HUES6 (cell line): ENCODE measurements around the gene ATXN10.
"Not testable (repeated sequence)": the region's sequence is repeated elsewhere in the genome, so short reads cannot be mapped to it uniquely, and the experiment has no call there.

Source experiments
- H3K27ac ChIP-seq: 2 replicates; pipeline ENCODE4 v1.7.0; 2013; ENCODE audit warnings: low read depth, mild to moderate bottlenecking, low read length, inconsistent platforms
- H3K27me3 ChIP-seq: 2 replicates; pipeline ENCODE4 v1.6.1; 2013; ENCODE audit warnings: low read length; ENCODE audit not compliant: control insufficient read depth, insufficient read depth
- H3K36me3 ChIP-seq: 2 replicates; pipeline ENCODE4 v1.6.1; 2013; ENCODE audit warnings: low read length; ENCODE audit not compliant: control insufficient read depth, insufficient read depth
- H3K4me1 ChIP-seq: 2 replicates; pipeline ENCODE4 v1.6.1; 2013; ENCODE audit warnings: low read length; ENCODE audit not compliant: control insufficient read depth, insufficient read depth
- H3K4me3 ChIP-seq: 2 replicates; pipeline ENCODE4 v1.5.1; 2013; ENCODE audit warnings: low read depth, low read length
- H3K9ac ChIP-seq: one replicate; pipeline ENCODE4 v1.6.1; 2013; ENCODE audit warnings: mild to moderate bottlenecking, low read length
- H3K9me3 ChIP-seq: 2 replicates; pipeline ENCODE4 v1.6.1; 2013; ENCODE audit warnings: low read depth, low read length; ENCODE audit not compliant: control insufficient read depth, insufficient read depth

The ATXN10 gene

GRCh38 chr22:45670363-45670762 is 1.3 kb upstream of the ATXN10 start:
- H3K9ac ChIP-seq, H3K9me3 ChIP-seq, H3K36me3 ChIP-seq, H3K4me3 ChIP-seq, H3K27me3 ChIP-seq, H3K27ac ChIP-seq: not testable (repeated sequence)
- H3K4me1 ChIP-seq, result peaks cover 10% of the 10 kb centered on the region

GRCh38 chr22:45670981-45671782 is 452 bp upstream of the ATXN10 start:
- peak overlapping the region; percentile 98 for H3K9ac ChIP-seq
- peaks cover 2% of the 10 kb centered on the region; the same call in 1 of the 2 replicates for H3K36me3 ChIP-seq
- no peaks in the 10 kb centered on the region; the same call in 1 of the 2 replicates for H3K27me3 ChIP-seq
- peak overlapping the region; percentile 94 for H3K27ac ChIP-seq
- peaks cover 10% of the 10 kb centered on the region for H3K4me1 ChIP-seq
- H3K9me3 ChIP-seq, result no peaks in the 10 kb centered on the region
- H3K4me3 ChIP-seq, result peak overlapping the region; percentile 95

- Histone ChIP-seq H3K9me3 (no peaks in the 10 kb centered on the region), H3K9ac (peak overlapping the region; percentile 98), H3K4me1 (peaks cover 10% of the 10 kb centered on the region), H3K27me3 (no peaks in the 10 kb centered on the region), H3K27ac (peak overlapping the region; percentile 94; the same call in 1 of the 2 replicates), H3K4me3 (peak overlapping the region; percentile 95), H3K36me3 (peaks cover 2% of the 10 kb centered on the region; the same call in 1 of the 2 replicates)
Measured at GRCh38 chr22:45672564-45673481, 1.2 kb downstream of the ATXN10 start.

DNA sequence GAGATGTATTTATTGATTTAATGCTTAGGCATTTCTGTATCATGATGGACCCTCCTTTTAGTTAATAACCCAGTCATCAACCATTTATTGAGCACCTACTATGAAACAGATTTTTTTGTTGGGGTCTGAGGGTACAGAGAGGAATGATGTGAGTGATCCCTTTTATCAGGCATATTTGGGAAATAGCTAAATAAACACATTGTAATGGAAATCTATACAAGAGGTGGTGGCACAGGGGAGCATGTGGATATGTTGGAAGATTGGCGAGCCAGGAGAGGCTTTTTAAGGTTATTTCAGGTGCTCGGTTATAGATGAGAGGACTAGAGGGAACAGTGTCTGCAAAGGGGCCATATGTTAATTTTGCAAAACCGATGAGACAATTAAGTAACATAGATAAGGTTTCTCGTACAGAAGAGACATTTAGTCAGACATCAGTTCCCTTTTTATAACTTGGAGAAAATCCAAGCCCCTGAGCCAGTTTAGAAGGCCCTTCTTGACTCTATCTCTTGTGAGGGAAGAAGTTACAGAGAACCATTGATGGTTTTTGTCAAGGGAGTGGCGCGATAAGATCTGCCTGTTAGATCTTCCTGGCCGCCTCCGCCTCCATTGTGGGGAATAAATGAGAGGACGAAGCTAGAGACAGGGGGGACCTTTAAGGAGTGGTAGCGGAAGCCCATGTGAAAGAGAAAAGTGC is 2.0 kb downstream of the ATXN10 start:
- Histone ChIP-seq H3K4me3 (peak overlapping the region; percentile 95), H3K4me1 (peaks cover 10% of the 10 kb centered on the region), H3K36me3 (peaks cover 2% of the 10 kb centered on the region; the same call in 1 of the 2 replicates), H3K27me3 (no peaks in the 10 kb centered on the region), H3K9ac (no peak overlapping the region), H3K9me3 (no peaks in the 10 kb centered on the region), H3K27ac (no peak overlapping the region)

DNA sequence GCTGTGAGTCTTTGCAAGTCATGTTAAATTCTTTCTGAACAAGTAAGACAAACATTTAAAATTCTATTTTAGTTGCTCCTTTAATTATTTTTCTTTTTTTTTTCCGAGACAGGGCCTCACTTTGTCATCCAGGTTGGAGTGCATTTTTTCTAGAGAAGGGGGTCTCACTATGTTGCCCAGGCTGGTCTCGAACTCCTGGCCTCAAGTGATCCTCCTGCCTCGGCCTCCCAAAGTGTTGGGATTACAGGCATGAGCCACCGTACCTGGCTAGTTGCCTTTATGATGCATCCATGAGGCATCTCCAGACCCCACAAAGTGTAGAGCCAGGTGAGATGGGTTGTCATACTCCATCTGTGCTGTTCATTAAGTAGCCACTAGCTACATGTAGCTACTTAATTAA is 4.4 kb downstream of the ATXN10 start:
- Histone ChIP-seq H3K27ac (no peak overlapping the region), H3K4me3 (no peak overlapping the region), H3K4me1 (peaks cover 10% of the 10 kb centered on the region), H3K27me3 (no peaks in the 10 kb centered on the region), H3K9me3 (no peaks in the 10 kb centered on the region), H3K9ac (no peak overlapping the region), H3K36me3 (peaks cover 2% of the 10 kb centered on the region; the same call in 1 of the 2 replicates)

- Histone ChIP-seq H3K9me3 (no peaks in the 10 kb centered on the region), H3K36me3 (peaks cover 2% of the 10 kb centered on the region; the same call in 1 of the 2 replicates), H3K9ac (no peak overlapping the region), H3K4me3 (no peak overlapping the region), H3K27ac (no peak overlapping the region), H3K4me1 (peaks cover 13% of the 10 kb centered on the region), H3K27me3 (no peaks in the 10 kb centered on the region)
Measured at GRCh38 chr22:45677063-45677462, 5.4 kb downstream of the ATXN10 start.

DNA sequence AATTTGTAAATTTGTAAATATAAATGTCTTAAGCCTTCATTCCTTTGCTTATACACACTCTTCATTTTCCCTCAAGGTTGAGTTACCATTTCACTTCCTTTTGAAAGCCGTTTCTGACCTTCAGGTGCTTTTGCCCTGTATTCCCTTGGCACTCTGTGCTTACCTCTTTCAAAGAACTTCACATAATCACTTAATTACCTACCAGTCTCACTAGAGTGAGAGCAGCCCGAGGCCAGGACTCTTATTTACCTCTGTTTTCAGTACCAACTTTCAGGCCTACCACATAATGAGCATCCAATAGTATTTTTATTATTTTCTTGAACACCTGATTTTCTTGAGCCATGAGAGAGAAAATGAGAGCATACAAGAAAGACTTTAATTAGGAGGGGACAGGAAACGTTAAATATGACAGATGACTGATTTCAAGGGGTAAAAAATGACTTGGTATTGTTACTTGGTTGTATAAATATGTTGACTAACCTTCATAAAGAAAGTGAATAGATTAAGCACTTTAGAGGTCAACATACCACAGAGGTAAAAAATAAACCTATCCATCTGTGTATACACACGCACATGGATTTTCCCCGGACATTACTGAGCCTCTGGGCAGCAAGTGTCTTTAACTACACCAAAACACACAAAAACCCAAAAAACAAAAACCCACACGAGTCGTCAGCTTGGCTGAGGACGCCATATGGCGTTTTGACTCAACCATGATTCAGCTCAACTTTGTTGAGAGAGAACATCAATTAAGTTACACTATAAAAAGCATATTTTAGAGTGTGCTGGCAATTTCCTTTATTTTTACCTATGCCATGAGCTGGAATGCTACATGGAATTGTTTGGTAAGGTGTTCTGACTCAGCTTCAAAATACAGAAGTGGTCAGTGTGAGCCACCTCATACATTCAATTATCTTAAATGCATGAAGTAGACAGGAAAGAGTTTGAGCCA is 7.6 kb downstream of the ATXN10 start:
- Histone ChIP-seq H3K9ac (no peak overlapping the region), H3K4me1 (peaks cover 22% of the 10 kb centered on the region), H3K9me3 (no peaks in the 10 kb centered on the region), H3K36me3 (peaks cover 2% of the 10 kb centered on the region; the same call in 1 of the 2 replicates), H3K27me3 (no peaks in the 10 kb centered on the region), H3K27ac (no peak overlapping the region), H3K4me3 (no peak overlapping the region)

- no peak overlapping the region for H3K4me3 ChIP-seq
- H3K4me1 ChIP-seq, result peaks cover 26% of the 10 kb centered on the region
- no peak overlapping the region for H3K27ac ChIP-seq
- no peaks in the 10 kb centered on the region for H3K9me3 ChIP-seq
- peaks cover 1% of the 10 kb centered on the region; the same call in 1 of the 2 replicates for H3K36me3 ChIP-seq
- no peaks in the 10 kb centered on the region for H3K27me3 ChIP-seq
- no peak overlapping the region for H3K9ac ChIP-seq
Measured at GRCh38 chr22:45680932-45681700, 9.5 kb downstream of the ATXN10 start.

GRCh38 chr22:45682064-45682463 is 10.4 kb downstream of the ATXN10 start:
- H3K4me1 ChIP-seq, result peaks cover 26% of the 10 kb centered on the region
- no peak overlapping the region for H3K27ac ChIP-seq
- no peaks in the 10 kb centered on the region for H3K9me3 ChIP-seq
- no peaks in the 10 kb centered on the region for H3K36me3 ChIP-seq
- no peak overlapping the region for H3K9ac ChIP-seq
- H3K4me3 ChIP-seq, result no peak overlapping the region
- no peaks in the 10 kb centered on the region for H3K27me3 ChIP-seq
